Raji (cell line): ENCODE data around the gene ALOX12B.

ENCODE experiments used
- POLR2A ChIP-seq: IDR thresholded peaks from 2 replicates; pipeline ENCODE4 v1.6.1; 2011; ENCODE audit warnings: low read depth, low read length, control low read depth; ENCODE audit not compliant: insufficient read depth

ALOX12B gene

GRCh38 chr17:8105957-8106398 lies 18.5 kb upstream of the ALOX12B start:
- no peak for TF ChIP-seq POLR2A

GRCh38 chr17:8104911-8105310 lies 17.4 kb upstream of the ALOX12B start:
- no peak for TF ChIP-seq POLR2A

- TF ChIP-seq POLR2A = no peak
Observed at GRCh38 chr17:8103549-8103948, 16.0 kb upstream of the ALOX12B start.

- TF ChIP-seq POLR2A = no peak
Observed at GRCh38 chr17:8101721-8102120, 14.2 kb upstream of the ALOX12B start.

DNA sequence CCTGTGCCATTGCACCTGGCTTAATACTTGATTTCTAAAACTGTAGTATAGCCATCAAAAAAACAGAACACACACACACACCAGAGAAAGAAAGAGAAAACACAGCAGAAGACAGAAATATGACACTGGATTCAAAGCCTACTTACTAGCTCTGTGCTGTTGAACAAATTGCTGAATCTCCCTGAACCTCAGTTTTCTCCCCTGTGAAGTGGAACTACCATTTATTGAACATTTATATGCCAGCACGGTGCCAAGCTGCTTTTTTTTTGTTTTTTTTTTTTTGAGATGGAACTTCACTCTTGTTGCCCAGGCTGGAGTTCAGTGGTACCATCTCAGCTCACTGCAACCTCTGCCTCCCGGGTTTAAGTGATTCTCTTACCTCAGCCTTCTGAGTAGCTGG lies 13.2 kb upstream of the ALOX12B start:
- TF ChIP-seq POLR2A = no peak

DNA sequence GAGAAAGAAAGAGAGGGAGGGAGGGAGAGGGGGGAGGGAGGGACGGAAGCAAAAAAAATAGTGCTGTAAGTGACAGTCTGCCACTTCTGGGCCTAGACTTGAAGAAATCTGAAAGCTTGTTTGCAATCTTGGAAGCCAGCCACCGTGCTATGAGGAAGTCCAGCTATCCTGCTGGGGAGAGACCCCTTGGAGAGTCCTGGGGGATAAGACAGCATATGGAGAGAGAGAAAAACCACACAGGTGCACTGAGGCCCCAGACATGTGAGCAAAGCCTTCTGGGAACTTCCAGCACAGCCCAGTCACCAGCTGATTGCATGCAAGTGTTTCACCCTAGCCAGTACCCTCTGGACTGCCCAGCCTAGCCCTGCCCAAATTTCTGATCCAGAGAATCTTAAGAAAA lies 12.6 kb upstream of the ALOX12B start:
- TF ChIP-seq POLR2A = no peak

GRCh38 chr17:8096541-8096940 lies 9.0 kb upstream of the ALOX12B start:
- no peak for TF ChIP-seq POLR2A

DNA sequence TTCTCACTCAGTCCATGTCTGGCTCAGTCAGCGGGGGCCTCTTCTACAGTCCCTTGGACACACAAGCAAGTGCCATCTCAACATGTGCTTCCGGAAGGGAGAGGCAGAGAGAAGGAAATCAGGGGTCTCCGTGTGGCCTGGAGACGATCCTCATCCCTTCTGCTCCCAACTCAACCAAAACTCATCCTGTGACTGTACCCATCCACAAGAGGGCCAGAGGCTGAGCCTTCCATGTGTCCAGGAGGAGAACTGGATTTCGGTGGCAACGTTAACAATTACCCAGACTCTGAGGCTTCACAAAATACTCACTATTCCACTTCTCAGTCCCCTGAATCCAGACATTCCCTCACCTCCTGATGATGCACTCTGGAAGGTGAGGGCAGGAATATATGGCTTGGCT lies 7.8 kb upstream of the ALOX12B start:
- TF ChIP-seq POLR2A = no peak

DNA sequence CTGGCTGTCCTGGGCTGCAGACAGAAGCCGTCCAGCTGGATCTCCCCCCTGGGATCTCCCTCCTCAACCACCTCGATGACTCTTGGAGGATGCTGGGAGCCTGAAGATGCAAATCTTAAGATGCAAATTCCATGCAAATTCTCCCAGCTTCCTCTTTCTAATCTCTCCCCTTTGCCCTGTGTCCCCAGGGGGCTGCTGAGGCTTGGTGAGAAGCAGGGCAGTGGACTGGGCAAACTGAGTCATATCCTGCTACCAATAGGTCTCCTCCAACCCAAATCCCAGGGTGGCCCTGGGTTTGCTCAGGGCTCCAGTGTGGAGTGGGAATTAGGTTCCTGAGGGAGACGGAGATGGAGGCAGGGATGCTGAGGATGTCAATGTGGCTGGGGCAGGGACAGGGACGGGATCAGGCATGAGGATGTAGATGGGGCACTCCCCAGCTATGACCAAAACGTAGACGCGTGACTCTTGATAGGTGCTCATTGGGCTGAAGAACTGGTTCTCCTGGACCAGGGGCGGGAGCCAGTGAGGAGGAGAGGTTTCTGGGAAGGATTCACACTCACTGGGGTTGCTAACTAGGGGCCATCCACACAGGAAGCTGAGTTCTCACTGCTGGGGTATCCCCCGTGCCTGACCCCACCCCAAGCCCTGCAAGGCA lies 3.6 kb upstream of the ALOX12B start:
- peak; percentile 46 for TF ChIP-seq POLR2A

DNA sequence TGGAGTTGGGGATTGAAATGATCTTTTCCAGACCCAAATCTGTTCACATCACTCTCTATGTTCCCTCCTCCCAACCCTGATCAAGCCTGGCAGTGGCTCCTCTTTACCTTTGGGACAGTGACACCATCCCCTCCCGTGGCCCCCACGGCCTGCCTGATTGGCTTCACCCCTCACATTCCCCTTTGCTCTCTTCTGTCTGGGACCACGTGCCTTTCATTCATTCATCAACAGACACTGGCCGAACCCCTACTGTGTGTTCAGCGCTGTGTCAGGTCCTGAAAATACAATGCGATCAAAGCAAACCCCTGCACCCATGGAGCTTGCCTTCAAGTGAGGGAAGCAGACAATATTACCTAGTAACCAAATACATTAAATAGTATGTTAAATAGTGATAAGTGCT lies 2.2 kb upstream of the ALOX12B start:
- TF ChIP-seq POLR2A = no peak

GRCh38 chr17:8087952-8088230 lies 375 bp upstream of the ALOX12B start:
- TF ChIP-seq POLR2A = no peak

DNA sequence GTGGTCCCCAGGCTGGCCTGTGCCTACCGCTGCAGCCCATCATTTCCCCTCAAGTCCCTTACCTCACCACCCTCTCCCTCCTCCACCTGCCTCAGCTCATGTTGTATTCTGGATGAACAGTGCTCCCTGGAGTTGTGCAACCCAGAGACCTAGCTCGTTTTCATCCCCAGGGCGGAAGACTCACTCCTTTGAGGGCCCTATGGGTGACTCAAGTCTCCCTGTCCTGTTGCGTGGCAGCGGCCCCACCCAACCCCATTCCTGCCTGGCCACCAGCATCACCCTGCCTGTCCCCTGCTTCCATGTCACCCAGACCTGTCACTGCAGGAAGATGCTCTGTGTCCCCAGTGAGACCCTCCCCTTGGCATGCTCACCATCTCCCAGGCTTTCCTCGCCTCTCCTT lies 3.3 kb downstream of the ALOX12B start:
- TF ChIP-seq POLR2A = 0 out of 2 replicates have a peak, but pooled peaks have one; percentile 22

DNA sequence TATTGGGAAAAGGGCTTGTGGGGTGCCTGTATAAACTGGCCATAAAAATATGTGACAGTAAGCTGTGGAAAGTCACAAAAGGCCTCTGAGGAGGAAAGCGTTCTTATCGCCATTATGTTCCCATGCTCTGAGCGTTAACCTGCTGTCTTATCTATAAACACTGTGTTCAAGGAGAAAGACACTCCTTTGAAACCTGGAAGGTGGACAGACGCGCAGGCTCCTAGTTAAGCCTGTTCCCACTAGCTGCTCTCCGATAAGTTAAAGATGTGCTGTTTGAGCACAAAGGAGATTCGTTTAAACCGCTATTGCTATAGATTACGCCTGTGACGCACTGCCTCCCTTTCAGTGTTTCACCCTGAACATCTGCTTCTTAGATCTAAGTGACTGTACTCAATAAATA lies 5.2 kb downstream of the ALOX12B start:
- TF ChIP-seq POLR2A = no peak

DNA sequence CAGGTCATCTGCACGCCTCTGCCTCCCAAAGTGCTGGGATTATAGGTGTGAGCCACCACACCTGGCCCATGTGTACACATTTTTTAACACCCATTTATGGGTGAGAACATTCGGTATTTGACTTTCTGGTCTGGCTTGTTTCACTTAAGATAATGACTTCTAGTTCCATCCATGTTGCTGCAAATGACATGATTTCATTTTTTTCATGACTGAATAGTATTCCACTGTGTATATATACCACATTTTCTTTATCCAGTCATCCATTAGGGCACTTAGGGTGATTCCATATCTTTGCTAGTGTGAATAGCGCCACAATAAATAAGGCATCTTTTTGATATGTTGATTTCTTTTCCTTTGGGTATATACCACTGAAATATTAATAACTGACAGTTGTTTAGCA lies 5.6 kb downstream of the ALOX12B start:
- TF ChIP-seq POLR2A = no peak

DNA sequence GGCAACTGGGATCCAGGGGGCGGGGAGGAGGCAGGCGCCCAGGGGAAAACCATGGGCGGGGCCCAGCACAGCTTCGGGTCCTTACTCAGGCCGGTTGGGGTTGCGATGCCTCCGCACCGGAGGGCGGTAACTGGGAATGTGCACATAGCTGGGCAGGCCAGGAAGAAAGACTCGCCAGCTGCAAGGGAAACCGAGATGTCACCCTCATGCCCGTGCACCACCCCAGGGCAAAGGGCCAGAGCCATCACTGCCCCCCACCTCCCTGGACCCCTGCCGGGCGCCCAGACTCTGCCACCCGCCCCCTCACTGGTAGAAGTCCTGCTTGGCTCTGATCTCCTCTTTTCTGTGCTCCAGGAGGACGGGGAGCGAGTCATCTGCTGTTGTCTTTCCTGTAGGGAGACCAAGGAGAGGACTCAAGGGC lies 6.7 kb downstream of the ALOX12B start:
- no peak for TF ChIP-seq POLR2A

- no peak for TF ChIP-seq POLR2A
Observed at GRCh38 chr17:8080208-8080798, 7.2 kb downstream of the ALOX12B start.
